Astrocyte (in vitro differentiated cells and primary cell): Measurements from ENCODE around the gene CYP8B1. TPM values are rescaled to one million over a fixed set of nuclear protein-coding genes. Genes with fewer than 3 reads are reported as not detected.

Experiments used
- DNase-seq: peaks from one replicate; pipeline ENCODE4 v3.0.0-alpha.2; 2010; ENCODE audit warnings: low read depth
- FAIRE-seq: peaks from 2 replicates; lab custom pipeline; 2011; peaks lifted over from hg19 to GRCh38; lab: Jason Lieb, UNC
- H2AFZ ChIP-seq: 2 replicates; pipeline ENCODE4 v1.6.0; 2012; ENCODE audit warnings: low read depth, low read length, inconsistent platforms
- H3K27ac ChIP-seq: 2 replicates; pipeline ENCODE4 v1.5.1; 2011; ENCODE audit warnings: low read depth, low read length, inconsistent platforms
- H3K27me3 ChIP-seq: 2 replicates; pipeline ENCODE4 v1.6.0; 2011; ENCODE audit warnings: low read length, inconsistent platforms; ENCODE audit not compliant: insufficient read depth
- H3K36me3 ChIP-seq: 2 replicates; pipeline ENCODE4 v1.5.1; 2011; ENCODE audit warnings: low read length, inconsistent platforms; ENCODE audit not compliant: insufficient read depth
- H3K4me1 ChIP-seq: 2 replicates; pipeline ENCODE4 v1.5.1; 2011; ENCODE audit warnings: low read length, inconsistent platforms; ENCODE audit not compliant: insufficient read depth
- H3K4me2 ChIP-seq: 2 replicates; pipeline ENCODE4 v1.6.0; 2012; ENCODE audit warnings: low read length, inconsistent platforms
- H3K4me3 ChIP-seq: 2 replicates; pipeline ENCODE4 v1.5.1; 2011; ENCODE audit warnings: low read depth, mild to moderate bottlenecking, low read length, inconsistent platforms; ENCODE audit not compliant: insufficient read depth
- H3K79me2 ChIP-seq: 2 replicates; pipeline ENCODE4 v1.6.0; 2012; ENCODE audit warnings: mild to moderate bottlenecking, low read length, inconsistent platforms; ENCODE audit not compliant: insufficient read depth
- H3K9ac ChIP-seq: 2 replicates; pipeline ENCODE4 v1.6.0; 2012; ENCODE audit warnings: mild to moderate bottlenecking, low read length, inconsistent platforms
- H3K9me3 ChIP-seq: 2 replicates; pipeline ENCODE4 v1.5.1; 2012; ENCODE audit warnings: low read depth, mild to moderate bottlenecking, low read length, inconsistent platforms; ENCODE audit not compliant: insufficient read depth
- H4K20me1 ChIP-seq: 2 replicates; pipeline ENCODE4 v1.6.0; 2012; ENCODE audit warnings: low read length, inconsistent platforms; ENCODE audit not compliant: insufficient read depth
- H3K27ac Mint-ChIP-seq: one replicate; pipeline ENCODE4 v1.8.0; 2021; ENCODE audit warnings: mild to moderate bottlenecking, mixed read lengths; ENCODE audit not compliant: unreplicated experiment
- H3K27me3 Mint-ChIP-seq: one replicate; pipeline ENCODE4 v1.8.0; 2021; ENCODE audit warnings: low read depth, mixed read lengths; ENCODE audit not compliant: unreplicated experiment
- H3K36me3 Mint-ChIP-seq: one replicate; pipeline ENCODE4 v1.8.0; 2021; ENCODE audit warnings: low read depth, mixed read lengths; ENCODE audit not compliant: unreplicated experiment
- H3K4me1 Mint-ChIP-seq: one replicate; pipeline ENCODE4 v1.8.0; 2021; ENCODE audit warnings: low read depth, mixed read lengths; ENCODE audit not compliant: unreplicated experiment
- H3K4me3 Mint-ChIP-seq: one replicate; pipeline ENCODE4 v1.8.0; 2021; ENCODE audit warnings: mild to moderate bottlenecking, moderate library complexity, mixed read lengths; ENCODE audit not compliant: unreplicated experiment
- H3K9me3 Mint-ChIP-seq: one replicate; pipeline ENCODE4 v1.8.0; 2021; ENCODE audit warnings: mild to moderate bottlenecking, mixed read lengths; ENCODE audit not compliant: unreplicated experiment
- CTCF ChIP-seq: IDR thresholded peaks from 2 replicates; pipeline ENCODE4 v1.5.1; 2011; ENCODE audit warnings: low read depth, mild to moderate bottlenecking, inconsistent platforms, low read length, moderate library complexity; ENCODE audit not compliant: insufficient read depth
- EZH2 ChIP-seq: IDR thresholded peaks from 2 replicates; pipeline ENCODE4 v1.6.1; 2012; ENCODE audit warnings: mild to moderate bottlenecking, low read length, inconsistent platforms; ENCODE audit not compliant: insufficient read depth
- total RNA-seq: library from RNA; stranded (reverse); gene quantifications from 2 replicates; pipeline ENCODE4 v1.2.1, GENCODE V29; 2021

The CYP8B1 gene
- total RNA-seq, 1 donor from 2014 or later: not detected

GRCh38 chr3:42904076-42904475 lies 28.4 kb upstream of the CYP8B1 start:
- no peaks in the 10 kb centered on the region for H3K4me1 Mint-ChIP-seq
- Histone ChIP-seq H3K27me3 (peaks cover 8% of the 10 kb centered on the region), H3K79me2 (no peaks in the 10 kb centered on the region), H3K4me2 (no peak overlapping the region), H3K36me3 (no peaks in the 10 kb centered on the region), H3K4me1 (no peaks in the 10 kb centered on the region), H2AFZ (no peak overlapping the region), H3K9me3 (no peaks in the 10 kb centered on the region), H4K20me1 (no peaks in the 10 kb centered on the region), H3K27ac (no peak overlapping the region), H3K4me3 (no peak overlapping the region), H3K9ac (no peak overlapping the region)
- no peak overlapping the region for H3K4me3 Mint-ChIP-seq
- no peak for TF ChIP-seq CTCF
- no peak for TF ChIP-seq EZH2
- DNase-seq (no peak), FAIRE-seq (no peak)
- no peak overlapping the region for H3K27ac Mint-ChIP-seq
- H3K9me3 Mint-ChIP-seq: peaks cover 5% of the 10 kb centered on the region
- peaks cover 2% of the 10 kb centered on the region for H3K36me3 Mint-ChIP-seq
- H3K27me3 Mint-ChIP-seq: peaks cover 11% of the 10 kb centered on the region

- H3K9me3 Mint-ChIP-seq: peaks cover 5% of the 10 kb centered on the region
- Histone ChIP-seq H3K36me3 (no peaks in the 10 kb centered on the region), H3K4me3 (no peak overlapping the region), H3K4me2 (no peak overlapping the region), H3K4me1 (no peaks in the 10 kb centered on the region), H3K27ac (no peak overlapping the region), H2AFZ (no peak overlapping the region), H3K9me3 (no peaks in the 10 kb centered on the region), H3K9ac (no peak overlapping the region), H4K20me1 (no peaks in the 10 kb centered on the region), H3K79me2 (no peaks in the 10 kb centered on the region), H3K27me3 (peaks cover 8% of the 10 kb centered on the region)
- no peak overlapping the region for H3K4me3 Mint-ChIP-seq
- H3K27me3 Mint-ChIP-seq: peaks cover 4% of the 10 kb centered on the region
- no peak overlapping the region for H3K27ac Mint-ChIP-seq
- no peak for TF ChIP-seq EZH2
- no peak for TF ChIP-seq CTCF
- no peaks in the 10 kb centered on the region for H3K4me1 Mint-ChIP-seq
- H3K36me3 Mint-ChIP-seq: peaks cover 2% of the 10 kb centered on the region
- FAIRE-seq: no peak
- no peak for DNase-seq
These were observed 26.6 kb upstream of the CYP8B1 start for GRCh38 chr3:42902257-42902656.

GRCh38 chr3:42901073-42901415 lies 25.4 kb upstream of the CYP8B1 start:
- Mint-ChIP-seq H3K27me3 (peaks cover 2% of the 10 kb centered on the region), H3K4me3 (no peak overlapping the region), H3K4me1 (no peaks in the 10 kb centered on the region), H3K9me3 (peaks cover 3% of the 10 kb centered on the region), H3K36me3 (peaks cover 2% of the 10 kb centered on the region), H3K27ac (no peak overlapping the region)
- FAIRE-seq (no peak), DNase-seq (no peak)
- Histone ChIP-seq H3K79me2 (no peaks in the 10 kb centered on the region), H3K27me3 (peaks cover 8% of the 10 kb centered on the region), H3K36me3 (no peaks in the 10 kb centered on the region), H2AFZ (no peak overlapping the region), H3K4me1 (no peaks in the 10 kb centered on the region), H3K9me3 (no peaks in the 10 kb centered on the region), H3K27ac (no peak overlapping the region), H3K4me3 (no peak overlapping the region), H3K9ac (no peak overlapping the region), H4K20me1 (no peaks in the 10 kb centered on the region), H3K4me2 (no peak overlapping the region)
- TF ChIP-seq EZH2 (no peak), CTCF (no peak)
